Prostate gland (tissue), 2 donors: ENCODE results near the gene HEPACAM. TPM values are rescaled to one million over a fixed set of nuclear protein-coding genes. Genes with fewer than 3 reads are reported as not detected.
A peak's percentile ranks its signal among the peaks of the same experiment; 100 is the strongest.

Experiments used
- DNase-seq: peaks from one replicate; pipeline ENCODE4 v3.0.0-alpha.2; 2019; ENCODE audit warnings: low spot score
- H3K27ac ChIP-seq, 2 donors: fragments of 200-600 bp; sonication (generic); 2 replicates each; pipeline ENCODE4 v1.5.1; 2017 to 2019
- H3K27me3 ChIP-seq: fragments of 200-600 bp; sonication (generic); replicated peaks from 2 replicates; pipeline ENCODE4 v1.5.1; 2019; ENCODE audit not compliant: insufficient read depth
- H3K36me3 ChIP-seq, 2 donors: fragments of 200-600 bp; sonication (generic); 1 replicate in 1 of 2; 2 replicates in 1 of 2; pipeline versions ENCODE4 v1.5.1 to v1.8.1; 2017 to 2019
- H3K4me1 ChIP-seq: fragments of 200-600 bp; sonication (generic); replicated peaks from 2 replicates; pipeline ENCODE4 v1.5.1; 2019
- H3K4me3 ChIP-seq, 2 donors: fragments of 200-600 bp; sonication (generic); 2 replicates each; pipeline ENCODE4 v1.5.1; 2017 to 2019
- H3K9me3 ChIP-seq: fragments of 200-600 bp; sonication (generic); 2 replicates; pipeline ENCODE4 v1.5.1; 2017
- CTCF ChIP-seq, 4 experiments: fragments of 200-600 bp in 2 of 4; fragments of 450-650 bp in 2 of 4; sonication (generic) in 2 of 4; IDR thresholded peaks; 1 replicate in 3 of 4; 2 replicates in 1 of 4; pipeline ENCODE4 v1.5.1; 2016 to 2019; ENCODE audit warnings: antibody characterized with exemption in 4 of 4, mild to moderate bottlenecking in 2 of 4, moderate library complexity in 2 of 4
- POLR2A ChIP-seq: fragments of 450-650 bp; IDR thresholded peaks from one replicate; pipeline ENCODE4 v1.6.1; 2016; ENCODE audit warnings: antibody characterized with exemption, mild to moderate bottlenecking
- POLR2AphosphoS5 ChIP-seq: sonication (generic); formaldehyde crosslinking; IDR thresholded peaks from one replicate; pipeline ENCODE4 v1.6.1; 2017; ENCODE audit warnings: antibody characterized with exemption
- WGBS: methylation state at CpG from one replicate; pipeline ENCODE4 v1.1.5; 2018; 5-methylcytosine and 5-hydroxymethylcytosine counted together
- intact Hi-C: fragments of 100-400 bp; cut with DNase I; formaldehyde crosslinking; loops from one replicate; pipeline ENCODE4 v1.14.2; 2022
- total RNA-seq, 2 donors: library from RNA; depleted of rRNA; stranded (reverse); fragments of >200 nt; gene quantifications; one replicate each; pipeline ENCODE4 v1.1.0, GENCODE V29; 2016

The HEPACAM gene
- total RNA-seq, 2 donors from 2014 or later = 0.27 TPM; not detected in 1

- WGBS = 46% methylated on average over 3 of the region's 3 CpGs
These were observed 60.4 kb downstream of the HEPACAM start for GRCh38 chr11:124875401-124875800.

GRCh38 chr11:124874571-124875255 is 61.1 kb downstream of the HEPACAM start:
- intact Hi-C loops = no loop called here
- H3K27ac ChIP-seq = no peak overlapping the region
- DNase-seq = no peak
- H3K4me3 ChIP-seq = no peak overlapping the region
- no peaks in the 10 kb centered on the region for H3K36me3 ChIP-seq
- H3K4me1 ChIP-seq = no peaks in the 10 kb centered on the region
- TF ChIP-seq POLR2A (no peak), POLR2AphosphoS5 (no peak), CTCF (IDR thresholded peaks at IDR 0.05) (no peak)
- 91% methylated on average over 7 of the region's 7 CpGs for WGBS
- peaks cover 11% of the 10 kb centered on the region for H3K27me3 ChIP-seq
- H3K9me3 ChIP-seq = no peaks in the 10 kb centered on the region

More at GRCh38 chr11:124875401-124875800, 60.4 kb downstream of the HEPACAM start:
- Histone ChIP-seq H3K36me3 (no peaks in the 10 kb centered on the region), H3K9me3 (no peaks in the 10 kb centered on the region), H3K4me3 (no peak overlapping the region), H3K4me1 (no peaks in the 10 kb centered on the region), H3K27ac (peak overlapping the region in 1 of 2 donors; percentile 89), H3K27me3 (peaks cover 6% of the 10 kb centered on the region)
- TF ChIP-seq POLR2A (no peak), CTCF (IDR thresholded peaks at IDR 0.05) (no peak), POLR2AphosphoS5 (no peak)
- intact Hi-C loops = no loop called here
- no peak for DNase-seq

GRCh38 chr11:124873951-124874350 is 61.9 kb downstream of the HEPACAM start:
- Histone ChIP-seq H3K9me3 (no peaks in the 10 kb centered on the region), H3K4me1 (peaks cover under 1% of the 10 kb centered on the region), H3K36me3 (no peaks in the 10 kb centered on the region), H3K27me3 (peaks cover 13% of the 10 kb centered on the region), H3K27ac (no peak overlapping the region), H3K4me3 (no peak overlapping the region)
- no peak for DNase-seq
- intact Hi-C loops = no loop called here
- 80% methylated on average over 8 of the region's 8 CpGs for WGBS
- TF ChIP-seq CTCF (IDR thresholded peaks at IDR 0.05) = no peak
- no peak for TF ChIP-seq POLR2A
- TF ChIP-seq POLR2AphosphoS5 = no peak

- H3K27ac ChIP-seq = no peak overlapping the region
- intact Hi-C loops = no loop called here
- 31% methylated on average over 9 of the region's 9 CpGs for WGBS
- no peaks in the 10 kb centered on the region for H3K36me3 ChIP-seq
- peaks cover 21% of the 10 kb centered on the region for H3K27me3 ChIP-seq
- H3K9me3 ChIP-seq = no peaks in the 10 kb centered on the region
- H3K4me3 ChIP-seq = no peak overlapping the region
- peaks cover 4% of the 10 kb centered on the region for H3K4me1 ChIP-seq
- TF ChIP-seq POLR2AphosphoS5 (no peak), POLR2A (no peak), CTCF (IDR thresholded peaks at IDR 0.05) (no peak)
- no peak for DNase-seq
These were observed 63.1 kb downstream of the HEPACAM start for GRCh38 chr11:124872741-124873140.

- Histone ChIP-seq H3K4me1 (peaks cover 4% of the 10 kb centered on the region), H3K27me3 (peaks cover 21% of the 10 kb centered on the region), H3K36me3 (no peaks in the 10 kb centered on the region), H3K9me3 (no peaks in the 10 kb centered on the region), H3K4me3 (no peak overlapping the region), H3K27ac (no peak overlapping the region)
- TF ChIP-seq POLR2AphosphoS5 (no peak), CTCF (IDR thresholded peaks at IDR 0.05) (no peak), POLR2A (no peak)
- WGBS = 39% methylated on average over 8 of the region's 8 CpGs
- intact Hi-C loops = no loop called here
- DNase-seq = no peak
These were observed 63.6 kb downstream of the HEPACAM start for GRCh38 chr11:124872280-124872679.
